Ascending aorta (tissue), 2 donors: Measurements from ENCODE around the gene HMCN2. TPM values are rescaled to one million over a fixed set of nuclear protein-coding genes. Genes with fewer than 3 reads are reported as not detected.

Experiments
- DNase-seq, 2 donors: peaks; one replicate each; pipeline ENCODE4 v3.0.0-alpha.2; 2019; ENCODE audit warnings: low spot score in 2 of 2
- H3K27ac ChIP-seq, 2 donors: fragments of 200-600 bp; sonication (generic); one replicate each; pipeline ENCODE4 v1.5.1; 2016 to 2017; ENCODE audit warnings: mild to moderate bottlenecking in 1 of 2
- H3K27me3 ChIP-seq: fragments of 200-600 bp; sonication (generic); one replicate; pipeline ENCODE4 v1.5.1; 2017
- H3K36me3 ChIP-seq, 2 donors: fragments of 200-600 bp; sonication (generic); one replicate each; pipeline ENCODE4 v1.5.1; 2016
- H3K4me1 ChIP-seq, 2 donors: fragments of 200-600 bp; sonication (generic); one replicate each; pipeline ENCODE4 v1.5.1; 2016 to 2017; ENCODE audit warnings: mild to moderate bottlenecking in 1 of 2
- H3K4me3 ChIP-seq, 2 donors: fragments of 200-600 bp; sonication (generic); one replicate each; pipeline ENCODE4 v1.5.1; 2016 to 2017; ENCODE audit warnings: mild to moderate bottlenecking in 1 of 2
- H3K9me3 ChIP-seq, 2 donors: fragments of 200-600 bp; sonication (generic); one replicate each; pipeline ENCODE4 v1.5.1; 2016
- CTCF ChIP-seq, 3 experiments: fragments of 200-600 bp in 2 of 3; fragments of 450-650 bp in 1 of 3; sonication (generic) in 2 of 3; IDR thresholded peaks; one replicate each; pipeline ENCODE4 v1.5.1; 2016 to 2019; ENCODE audit warnings: antibody characterized with exemption in 3 of 3, mild to moderate bottlenecking in 1 of 3, moderate library complexity in 1 of 3
- intact Hi-C: fragments of 100-400 bp; cut with DNase I; formaldehyde crosslinking; loops from one replicate; pipeline ENCODE4 v1.15.1; 2023
- total RNA-seq: library from RNA; depleted of rRNA; stranded (reverse); fragments of >200 nt; gene quantifications from one replicate; pipeline ENCODE4 v1.1.0, GENCODE V29; 2016

HMCN2 gene
- total RNA-seq, 1 donor from 2014 or later: 7.5 TPM

- Histone ChIP-seq H3K27ac (no peak overlapping the region), H3K36me3 (no peaks in the 10 kb centered on the region), H3K4me1 (peaks cover 0 to 3% of the 10 kb centered on the region in 2 donors), H3K4me3 (no peak overlapping the region), H3K9me3 (no peaks in the 10 kb centered on the region), H3K27me3 (no peaks in the 10 kb centered on the region)
- no peak for TF ChIP-seq CTCF (IDR thresholded peaks at IDR 0.05)
- intact Hi-C loops: no loop called here
- DNase-seq: no peak
Measured at GRCh38 chr9:130422546-130422945, 157.0 kb downstream of the HMCN2 start.

DNA sequence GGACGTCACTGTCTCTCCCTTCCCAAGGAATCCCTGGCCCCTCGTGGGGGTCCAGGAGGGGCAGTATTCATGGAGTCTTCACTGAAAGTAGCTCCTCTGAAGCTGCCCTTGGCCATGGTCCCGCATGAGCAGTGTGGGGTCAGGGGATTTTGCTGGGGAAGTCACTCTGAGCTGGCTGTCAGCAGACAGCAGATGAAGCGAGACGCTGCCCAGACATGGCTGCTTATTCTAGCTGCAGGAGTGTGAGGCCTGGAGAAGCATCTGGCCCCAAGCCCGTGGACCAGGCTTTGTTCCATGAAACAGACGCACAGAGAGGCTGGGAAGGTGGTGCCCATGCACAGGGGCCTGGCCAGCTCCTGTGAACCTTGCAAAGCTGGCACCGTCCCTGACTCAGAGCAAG, 157.7 kb downstream of the HMCN2 start:
- H3K27ac ChIP-seq: no peak overlapping the region
- no peaks in the 10 kb centered on the region for H3K27me3 ChIP-seq
- TF ChIP-seq CTCF (IDR thresholded peaks at IDR 0.05): no peak
- no peaks in the 10 kb centered on the region for H3K36me3 ChIP-seq
- intact Hi-C loops: no loop called here
- H3K4me3 ChIP-seq: no peak overlapping the region
- DNase-seq: no peak
- H3K9me3 ChIP-seq: no peaks in the 10 kb centered on the region
- H3K4me1 ChIP-seq: peaks cover 0 to 3% of the 10 kb centered on the region in 2 donors

- no peak for DNase-seq
- Histone ChIP-seq H3K36me3 (no peaks in the 10 kb centered on the region), H3K27me3 (no peaks in the 10 kb centered on the region), H3K9me3 (no peaks in the 10 kb centered on the region), H3K4me1 (peaks cover 0 to 3% of the 10 kb centered on the region in 2 donors), H3K4me3 (no peak overlapping the region), H3K27ac (no peak overlapping the region)
- intact Hi-C loops: no loop called here
- TF ChIP-seq CTCF (IDR thresholded peaks at IDR 0.05): no peak
Measured at GRCh38 chr9:130424595-130425454, 159.3 kb downstream of the HMCN2 start.

GRCh38 chr9:130425741-130426466, 160.3 kb downstream of the HMCN2 start:
- no peaks in the 10 kb centered on the region for H3K36me3 ChIP-seq
- peaks cover 0 to 3% of the 10 kb centered on the region in 2 donors for H3K4me1 ChIP-seq
- TF ChIP-seq CTCF (IDR thresholded peaks at IDR 0.05): no peak
- no peak for DNase-seq
- no peaks in the 10 kb centered on the region for H3K27me3 ChIP-seq
- H3K4me3 ChIP-seq: no peak overlapping the region
- no peak overlapping the region for H3K27ac ChIP-seq
- H3K9me3 ChIP-seq: no peaks in the 10 kb centered on the region
- intact Hi-C loops: no loop called here

DNA sequence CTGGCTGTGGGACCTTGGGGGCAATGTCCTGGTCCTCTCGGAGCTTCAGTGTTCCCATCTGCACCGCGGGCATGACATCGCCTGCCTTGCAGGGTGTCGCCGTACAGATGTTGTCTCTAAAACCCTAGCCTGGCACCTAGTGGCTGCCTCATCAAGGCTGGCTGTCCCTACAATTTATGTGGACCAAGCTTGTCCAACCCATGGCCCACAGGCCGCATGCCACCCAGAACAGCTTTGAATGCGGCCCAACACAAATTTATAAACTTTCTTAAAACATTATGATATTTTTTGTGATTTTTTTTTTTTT, 160.9 kb downstream of the HMCN2 start:
- intact Hi-C loops: no loop called here
- Histone ChIP-seq H3K27ac (no peak overlapping the region), H3K9me3 (no peaks in the 10 kb centered on the region), H3K27me3 (no peaks in the 10 kb centered on the region), H3K36me3 (no peaks in the 10 kb centered on the region), H3K4me1 (peaks cover 0 to 3% of the 10 kb centered on the region in 2 donors), H3K4me3 (no peak overlapping the region)
- DNase-seq: no peak
- TF ChIP-seq CTCF (IDR thresholded peaks at IDR 0.05): no peak
